ENCODE data around the gene ANKS6.

DNA sequence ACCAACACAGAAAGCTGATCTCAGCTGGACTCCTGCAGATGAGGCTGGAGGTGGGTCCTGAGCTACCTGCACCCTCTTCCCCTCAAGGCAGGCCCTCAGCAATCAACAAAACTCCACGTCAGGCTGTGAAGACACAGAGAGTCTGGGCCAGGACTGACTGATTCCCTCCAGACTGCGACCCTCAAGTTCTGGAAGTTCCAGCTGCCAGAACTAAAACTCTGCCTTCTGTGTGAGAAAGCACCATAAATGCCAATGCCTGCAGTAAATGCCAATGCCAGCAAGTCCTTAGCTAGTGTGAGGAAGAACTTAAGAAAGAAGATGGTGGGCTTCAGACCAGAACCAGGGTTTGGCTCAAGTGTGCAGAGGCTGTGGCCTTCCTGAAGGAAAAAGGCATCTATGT is 45.1 kb downstream of the ANKS6 start:
- TF ChIP-seq, protein P1, sequence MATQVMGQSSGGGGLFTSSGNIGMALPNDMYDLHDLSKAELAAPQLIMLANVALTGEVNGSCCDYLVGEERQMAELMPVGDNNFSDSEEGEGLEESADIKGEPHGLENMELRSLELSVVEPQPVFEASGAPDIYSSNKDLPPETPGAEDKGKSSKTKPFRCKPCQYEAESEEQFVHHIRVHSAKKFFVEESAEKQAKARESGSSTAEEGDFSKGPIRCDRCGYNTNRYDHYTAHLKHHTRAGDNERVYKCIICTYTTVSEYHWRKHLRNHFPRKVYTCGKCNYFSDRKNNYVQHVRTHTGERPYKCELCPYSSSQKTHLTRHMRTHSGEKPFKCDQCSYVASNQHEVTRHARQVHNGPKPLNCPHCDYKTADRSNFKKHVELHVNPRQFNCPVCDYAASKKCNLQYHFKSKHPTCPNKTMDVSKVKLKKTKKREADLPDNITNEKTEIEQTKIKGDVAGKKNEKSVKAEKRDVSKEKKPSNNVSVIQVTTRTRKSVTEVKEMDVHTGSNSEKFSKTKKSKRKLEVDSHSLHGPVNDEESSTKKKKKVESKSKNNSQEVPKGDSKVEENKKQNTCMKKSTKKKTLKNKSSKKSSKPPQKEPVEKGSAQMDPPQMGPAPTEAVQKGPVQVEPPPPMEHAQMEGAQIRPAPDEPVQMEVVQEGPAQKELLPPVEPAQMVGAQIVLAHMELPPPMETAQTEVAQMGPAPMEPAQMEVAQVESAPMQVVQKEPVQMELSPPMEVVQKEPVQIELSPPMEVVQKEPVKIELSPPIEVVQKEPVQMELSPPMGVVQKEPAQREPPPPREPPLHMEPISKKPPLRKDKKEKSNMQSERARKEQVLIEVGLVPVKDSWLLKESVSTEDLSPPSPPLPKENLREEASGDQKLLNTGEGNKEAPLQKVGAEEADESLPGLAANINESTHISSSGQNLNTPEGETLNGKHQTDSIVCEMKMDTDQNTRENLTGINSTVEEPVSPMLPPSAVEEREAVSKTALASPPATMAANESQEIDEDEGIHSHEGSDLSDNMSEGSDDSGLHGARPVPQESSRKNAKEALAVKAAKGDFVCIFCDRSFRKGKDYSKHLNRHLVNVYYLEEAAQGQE (IDR thresholded peaks at IDR 0.05; ENCODE audit: insufficient read depth in 1 of 2, low read depth in 2 of 2, low read length in 2 of 2) = no peak
- TF ChIP-seq POLR2AphosphoS5 (IDR thresholded peaks at IDR 0.05; ENCODE audit: low read depth, low read length) = no peak
- no peak for TF ChIP-seq TAF1 (IDR thresholded peaks at IDR 0.05; ENCODE audit: borderline replicate concordance, insufficient read depth, low read length)
- no peak for TF ChIP-seq SIN3A (IDR thresholded peaks at IDR 0.05; ENCODE audit: borderline replicate concordance, insufficient read depth, low read length)
